SHP77 treated with DMSO at 0.1 percent for 48 hours (cell line): ENCODE results near the gene ANKRD36.
"Not testable (repeated sequence)": the region's sequence is repeated elsewhere in the genome, so short reads cannot be mapped to it uniquely, and the experiment has no call there.

Experiments
- DNase-seq: peaks from one replicate; lab custom pipeline; 2025; lab: John Stamatoyannopoulos, UW

ANKRD36 gene

DNA sequence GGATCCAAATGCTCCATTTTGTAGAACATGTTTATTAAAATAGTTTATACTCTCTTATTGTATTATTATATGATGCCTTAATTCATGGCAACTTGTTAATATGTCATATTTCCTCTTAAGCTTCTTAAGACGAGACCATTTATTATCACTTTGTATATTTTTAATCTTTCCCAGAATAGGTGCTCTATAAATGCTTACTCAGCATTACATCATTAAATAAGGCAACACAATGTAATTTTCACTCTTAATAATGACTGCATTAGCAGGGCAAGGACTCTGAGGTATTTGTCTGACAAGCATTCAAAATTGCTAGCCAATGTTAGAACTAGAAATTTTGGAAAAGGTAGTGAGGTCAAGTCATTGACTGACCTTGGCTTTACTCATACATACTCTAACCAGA is 180.7 kb downstream of the ANKRD36 start:
- DNase-seq = not testable (repeated sequence)
